ENCODE results near the gene MLLT3. TPM values are rescaled to one million over a fixed set of nuclear protein-coding genes. Genes with fewer than 3 reads are reported as not detected.

Gene MLLT3
- total RNA-seq, result 10 to 100 TPM in 1 of 6 donors, 1 to 10 TPM in 5; 2.7 to 10.3 (median 4.8) TPM
- 1 to 10 TPM; 1.8 to 4.0 TPM for polyA plus RNA-seq

GRCh38 chr9:20622330-20623020, at the start of gene MLLT3:
Gene MLLT3, minus strand, starts transcription at chr9:20622499.
- 0 to 1% methylated on average over 39 to 41 of the region's 41 CpGs for WGBS, 2 donors
- Histone ChIP-seq H3K27ac (peak within 1 kb of the TSS in 3 of 4 donors; percentile 64 to 86 (median 82)), H3K27me3 (no peaks in the 10 kb centered on the region), H3K9me3 (no peaks in the 10 kb centered on the region), H3K4me1 (peaks cover 0 to 20% (median 8%) of the 10 kb centered on the region in 3 donors), H3K4me3 (peak within 1 kb of the TSS; percentile 62 to 100 (median 82)), H3K36me3 (no peaks in the 10 kb centered on the region)
- intact Hi-C loops (cut with DNase I), result no loop called here
- no peak for FAIRE-seq
- peak; percentile 90 to 95 (median 92) for ATAC-seq
- TF ChIP-seq CTCF (IDR thresholded peaks at IDR 0.05), result no peak
- peak; percentile 94 to 98 (median 96) for DNase-seq

GRCh38 chr9:20671635-20672034, 49.3 kb upstream of the MLLT3 start:
- Histone ChIP-seq H3K4me3 (no peak overlapping the region), H3K9me3 (no peaks in the 10 kb centered on the region), H3K4me1 (no peaks in the 10 kb centered on the region), H3K27ac (no peak overlapping the region), H3K36me3 (no peaks in the 10 kb centered on the region), H3K27me3 (no peaks in the 10 kb centered on the region)
- WGBS, 2 donors, result 61 to 70% methylated on average over 4 of the region's 4 CpGs
- no peak for DNase-seq
- FAIRE-seq, result no peak
- TF ChIP-seq CTCF (IDR thresholded peaks at IDR 0.05), result no peak
- intact Hi-C loops (cut with DNase I), result no loop called here
- no peak for ATAC-seq

GRCh38 chr9:20670395-20670794, 48.1 kb upstream of the MLLT3 start:
- WGBS, 2 donors, result 67 to 72% methylated on average over 6 of the region's 6 CpGs
- intact Hi-C loops (cut with DNase I), result no loop called here

GRCh38 chr9:20664501-20664900, 42.2 kb upstream of the MLLT3 start:
- no peak overlapping the region for H3K4me3 ChIP-seq
- FAIRE-seq, result no peak

More at GRCh38 chr9:20670395-20670794, 48.1 kb upstream of the MLLT3 start:
- Histone ChIP-seq H3K4me1 (no peaks in the 10 kb centered on the region), H3K9me3 (no peaks in the 10 kb centered on the region), H3K27me3 (no peaks in the 10 kb centered on the region), H3K36me3 (no peaks in the 10 kb centered on the region), H3K4me3 (no peak overlapping the region), H3K27ac (no peak overlapping the region)
- no peak for ATAC-seq
- no peak for FAIRE-seq
- no peak for TF ChIP-seq CTCF (IDR thresholded peaks at IDR 0.05)
- DNase-seq, result no peak

More at GRCh38 chr9:20664501-20664900, 42.2 kb upstream of the MLLT3 start:
- intact Hi-C loops (cut with DNase I), result no loop called here
- Histone ChIP-seq H3K27ac (no peak overlapping the region), H3K27me3 (no peaks in the 10 kb centered on the region), H3K4me1 (peaks cover 0 to 19% (median 0%) of the 10 kb centered on the region in 3 donors), H3K36me3 (no peaks in the 10 kb centered on the region), H3K9me3 (no peaks in the 10 kb centered on the region)
- DNase-seq, result no peak
- 94 to 99% methylated on average over 3 of the region's 3 CpGs for WGBS, 2 donors
- no peak for TF ChIP-seq CTCF (IDR thresholded peaks at IDR 0.05)
- no peak for ATAC-seq

All from pancreas (tissue), 10 donors.